ENCODE results near the gene ANXA6.
"Not testable (repeated sequence)": the region's sequence is repeated elsewhere in the genome, so short reads cannot be mapped to it uniquely, and the experiment has no call there.

Gene ANXA6

DNA sequence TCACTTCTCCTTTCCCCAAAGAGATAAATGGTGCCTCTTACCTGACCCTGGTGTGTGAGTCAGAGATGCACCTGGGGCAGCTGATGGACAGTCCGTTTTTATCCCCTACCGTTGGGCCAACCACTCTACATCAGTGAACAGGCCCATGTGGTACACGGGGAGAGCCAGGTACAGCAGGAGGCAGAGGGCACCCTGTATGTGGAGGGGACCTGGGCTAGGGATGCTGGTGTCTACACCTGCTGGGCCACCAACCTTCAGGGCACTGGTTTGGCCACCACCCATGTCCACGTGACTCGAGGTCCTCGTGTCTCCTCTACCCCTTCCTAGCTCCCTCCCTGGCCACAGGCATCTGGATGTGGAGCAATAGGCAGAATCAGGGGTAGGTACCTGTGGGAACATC lies 22.7 kb upstream of the ANXA6 start:
- no peaks in the 10 kb centered on the region for H3K27me3 ChIP-seq (ENCODE audit: control insufficient read depth in 1 of 2, insufficient read depth in 2 of 2, low read length in 2 of 2)
- H3K4me3 ChIP-seq (ENCODE audit: low read length in 2 of 2) = no peak overlapping the region
- peaks cover 50 to 53% of the 10 kb centered on the region in 2 donors for H3K36me3 ChIP-seq (ENCODE audit: control insufficient read depth in 2 of 2, insufficient read depth in 2 of 2, low read length in 2 of 2)
- no peak overlapping the region for H3K27ac ChIP-seq (ENCODE audit: low read length)
- no peak overlapping the region for H3K9ac ChIP-seq (ENCODE audit: low read length in 2 of 2)
- H3K4me1 ChIP-seq (ENCODE audit: control insufficient read depth, insufficient read depth, low read length) = peaks cover 2% of the 10 kb centered on the region
- H3K9me3 ChIP-seq (ENCODE audit: control insufficient read depth in 2 of 2, low read length in 2 of 2) = no peaks in the 10 kb centered on the region

DNA sequence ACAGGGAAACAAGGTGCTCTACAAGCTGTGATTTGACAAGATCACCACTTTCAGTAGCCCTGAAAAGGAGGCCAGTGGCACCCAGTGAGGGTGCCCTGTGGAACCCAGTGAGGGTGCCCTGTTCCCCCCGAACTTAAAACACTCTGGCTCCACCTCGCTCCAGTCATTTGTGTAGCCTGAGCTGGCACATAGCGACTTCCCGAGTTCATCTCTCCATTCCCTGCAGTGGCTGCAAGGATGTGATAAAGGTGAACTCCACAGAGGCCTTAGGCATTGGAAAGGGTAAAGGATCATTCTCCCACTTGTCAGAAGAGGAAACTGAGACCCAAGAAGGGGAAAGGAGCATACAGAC lies 21.9 kb upstream of the ANXA6 start:
- peaks cover 2% of the 10 kb centered on the region for H3K4me1 ChIP-seq (ENCODE audit: control insufficient read depth, insufficient read depth, low read length)
- no peaks in the 10 kb centered on the region for H3K9me3 ChIP-seq (ENCODE audit: control insufficient read depth in 2 of 2, low read length in 2 of 2)
- H3K27ac ChIP-seq (ENCODE audit: low read length) = no peak overlapping the region
- H3K27me3 ChIP-seq (ENCODE audit: control insufficient read depth in 1 of 2, insufficient read depth in 2 of 2, low read length in 2 of 2) = no peaks in the 10 kb centered on the region
- peaks cover 46 to 50% of the 10 kb centered on the region in 2 donors for H3K36me3 ChIP-seq (ENCODE audit: control insufficient read depth in 2 of 2, insufficient read depth in 2 of 2, low read length in 2 of 2)
- H3K4me3 ChIP-seq (ENCODE audit: low read length in 2 of 2) = no peak overlapping the region
- H3K9ac ChIP-seq (ENCODE audit: low read length in 2 of 2) = no peak overlapping the region

DNA sequence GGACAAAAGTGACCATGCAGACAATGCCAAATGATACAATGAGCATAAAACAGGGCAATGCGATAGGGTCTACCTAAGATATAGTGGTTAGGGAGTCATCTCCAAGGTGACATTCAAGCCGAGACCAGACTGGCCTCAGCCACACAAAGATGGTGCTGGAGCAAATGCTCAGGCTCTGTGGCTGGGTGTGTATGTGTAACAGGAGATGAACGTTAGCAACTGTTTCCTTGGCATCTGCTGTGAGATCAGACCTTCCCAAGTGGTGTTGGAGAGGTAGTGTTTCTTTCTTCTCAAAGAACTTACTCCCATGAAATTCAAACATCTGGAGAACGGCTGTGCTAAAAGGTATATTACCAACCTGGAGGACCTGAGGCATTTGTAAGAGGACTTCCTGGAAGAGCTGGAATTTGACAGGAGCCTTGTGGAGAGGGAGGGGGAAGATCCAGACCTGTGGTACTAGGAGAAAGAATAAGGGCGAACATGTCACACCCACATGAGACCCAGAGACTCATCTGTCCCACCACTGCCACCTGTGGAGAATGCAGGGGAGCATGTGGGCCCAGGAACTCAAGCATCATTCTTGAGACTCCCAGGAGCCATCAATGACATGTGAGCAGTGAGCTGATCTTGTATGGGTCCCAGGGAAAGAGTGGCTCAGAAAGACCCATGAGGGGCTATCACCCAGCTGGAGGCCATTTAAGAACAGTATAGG lies 21.4 kb upstream of the ANXA6 start:
- Histone ChIP-seq H3K4me3 (ENCODE audit: low read length in 2 of 2) (no peak overlapping the region), H3K27ac (ENCODE audit: low read length) (no peak overlapping the region), H3K9me3 (ENCODE audit: control insufficient read depth in 2 of 2, low read length in 2 of 2) (no peaks in the 10 kb centered on the region), H3K4me1 (ENCODE audit: control insufficient read depth, insufficient read depth, low read length) (peaks cover 8% of the 10 kb centered on the region), H3K9ac (ENCODE audit: low read length in 2 of 2) (no peak overlapping the region), H3K36me3 (ENCODE audit: control insufficient read depth in 2 of 2, insufficient read depth in 2 of 2, low read length in 2 of 2) (peaks cover 41 to 45% of the 10 kb centered on the region in 2 donors), H3K27me3 (ENCODE audit: control insufficient read depth in 1 of 2, insufficient read depth in 2 of 2, low read length in 2 of 2) (no peaks in the 10 kb centered on the region)

DNA sequence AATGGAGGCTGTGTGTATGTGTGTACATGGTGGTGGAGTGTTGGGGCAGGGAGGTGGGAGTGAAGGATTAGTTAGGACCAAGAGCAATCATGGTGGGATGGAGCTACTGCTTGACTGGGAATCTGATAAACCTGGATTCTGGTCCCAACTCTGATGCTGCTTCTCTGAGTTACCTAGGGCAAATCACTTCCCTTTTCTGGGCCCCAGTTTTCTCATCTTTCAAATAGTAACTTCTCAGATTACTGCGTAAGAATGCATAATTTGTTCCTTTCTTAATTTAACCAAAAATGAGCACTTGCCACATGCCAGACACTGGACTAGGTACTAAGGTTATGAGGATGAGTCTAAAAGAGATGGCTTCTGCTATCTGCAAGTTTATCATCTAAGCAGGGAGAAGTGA lies 20.8 kb upstream of the ANXA6 start:
- no peak overlapping the region for H3K4me3 ChIP-seq (ENCODE audit: low read length in 2 of 2)
- no peak overlapping the region for H3K27ac ChIP-seq (ENCODE audit: low read length)

DNA sequence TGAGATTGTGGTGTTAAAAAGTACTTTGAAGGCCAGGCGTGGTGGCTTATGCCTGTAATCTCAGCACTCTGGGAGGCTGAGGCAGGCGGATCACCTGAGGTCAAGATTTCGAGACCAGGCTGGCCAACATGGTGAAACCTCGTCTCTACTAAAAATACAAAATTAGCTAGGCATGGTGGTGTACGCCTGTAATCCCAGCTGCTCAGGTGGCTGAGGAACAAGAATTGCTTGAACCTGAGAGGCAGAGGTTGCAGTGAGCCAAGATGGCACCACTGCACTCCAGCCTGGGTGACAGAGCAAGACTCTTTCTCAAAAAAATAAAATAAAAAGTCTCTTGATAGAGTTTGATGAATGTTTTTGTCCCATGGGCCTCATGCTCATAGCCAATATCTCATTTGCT lies 18.7 kb upstream of the ANXA6 start:
- not testable (repeated sequence) for H3K9me3 ChIP-seq (ENCODE audit: control insufficient read depth in 2 of 2, low read length in 2 of 2); H3K27me3 ChIP-seq (ENCODE audit: control insufficient read depth in 1 of 2, insufficient read depth in 2 of 2, low read length in 2 of 2); H3K4me1 ChIP-seq (ENCODE audit: control insufficient read depth, insufficient read depth, low read length); H3K4me3 ChIP-seq (ENCODE audit: low read length in 2 of 2); H3K9ac ChIP-seq (ENCODE audit: low read length in 2 of 2); H3K27ac ChIP-seq (ENCODE audit: low read length)
- H3K36me3 ChIP-seq (ENCODE audit: control insufficient read depth in 2 of 2, insufficient read depth in 2 of 2, low read length in 2 of 2) = peaks cover 18 to 20% of the 10 kb centered on the region in 2 donors

More for the DNA sequence above, 20.8 kb upstream of the ANXA6 start:
- H3K4me1 ChIP-seq (ENCODE audit: control insufficient read depth, insufficient read depth, low read length) = peaks cover 11% of the 10 kb centered on the region
- peaks cover 36 to 39% of the 10 kb centered on the region in 2 donors for H3K36me3 ChIP-seq (ENCODE audit: control insufficient read depth in 2 of 2, insufficient read depth in 2 of 2, low read length in 2 of 2)
- H3K27me3 ChIP-seq (ENCODE audit: control insufficient read depth in 1 of 2, insufficient read depth in 2 of 2, low read length in 2 of 2) = no peaks in the 10 kb centered on the region
- no peak overlapping the region for H3K9ac ChIP-seq (ENCODE audit: low read length in 2 of 2)
- H3K9me3 ChIP-seq (ENCODE audit: control insufficient read depth in 2 of 2, low read length in 2 of 2) = no peaks in the 10 kb centered on the region

DNA sequence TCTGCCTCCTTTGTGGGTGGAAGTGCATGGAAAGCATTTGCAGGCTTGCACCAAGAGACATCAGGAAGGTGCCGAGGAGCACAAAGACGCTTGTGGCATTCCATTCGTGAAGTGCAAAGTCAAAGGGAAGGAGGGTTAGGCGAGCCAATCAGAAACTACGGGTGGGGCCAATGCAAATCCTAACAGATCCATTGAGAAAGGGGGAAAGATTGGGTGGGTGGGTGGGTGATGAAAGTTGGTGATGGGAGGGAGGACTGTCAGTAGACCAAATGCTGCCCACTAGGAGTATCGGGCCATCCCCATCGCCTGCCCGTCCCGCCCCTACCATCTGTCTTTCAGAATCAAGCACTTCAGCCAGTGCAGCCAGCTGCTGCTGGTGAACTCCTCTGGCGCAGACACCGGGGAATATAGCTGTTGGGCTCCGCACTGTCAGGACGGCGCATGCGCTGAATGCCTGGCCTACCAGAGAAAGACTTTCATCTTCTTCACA lies 17.1 kb upstream of the ANXA6 start:
- H3K4me1 ChIP-seq (ENCODE audit: control insufficient read depth, insufficient read depth, low read length) = peaks cover 9% of the 10 kb centered on the region
- H3K9ac ChIP-seq (ENCODE audit: low read length in 2 of 2) = no peak overlapping the region
- H3K27ac ChIP-seq (ENCODE audit: low read length) = peak overlapping the region; percentile 41
- H3K36me3 ChIP-seq (ENCODE audit: control insufficient read depth in 2 of 2, insufficient read depth in 2 of 2, low read length in 2 of 2) = peaks cover 13% of the 10 kb centered on the region in 2 donors
- peak overlapping the region in 1 of 2 donors; percentile 49 for H3K4me3 ChIP-seq (ENCODE audit: low read length in 2 of 2)
- no peaks in the 10 kb centered on the region for H3K9me3 ChIP-seq (ENCODE audit: control insufficient read depth in 2 of 2, low read length in 2 of 2)
- no peaks in the 10 kb centered on the region for H3K27me3 ChIP-seq (ENCODE audit: control insufficient read depth in 1 of 2, insufficient read depth in 2 of 2, low read length in 2 of 2)

DNA sequence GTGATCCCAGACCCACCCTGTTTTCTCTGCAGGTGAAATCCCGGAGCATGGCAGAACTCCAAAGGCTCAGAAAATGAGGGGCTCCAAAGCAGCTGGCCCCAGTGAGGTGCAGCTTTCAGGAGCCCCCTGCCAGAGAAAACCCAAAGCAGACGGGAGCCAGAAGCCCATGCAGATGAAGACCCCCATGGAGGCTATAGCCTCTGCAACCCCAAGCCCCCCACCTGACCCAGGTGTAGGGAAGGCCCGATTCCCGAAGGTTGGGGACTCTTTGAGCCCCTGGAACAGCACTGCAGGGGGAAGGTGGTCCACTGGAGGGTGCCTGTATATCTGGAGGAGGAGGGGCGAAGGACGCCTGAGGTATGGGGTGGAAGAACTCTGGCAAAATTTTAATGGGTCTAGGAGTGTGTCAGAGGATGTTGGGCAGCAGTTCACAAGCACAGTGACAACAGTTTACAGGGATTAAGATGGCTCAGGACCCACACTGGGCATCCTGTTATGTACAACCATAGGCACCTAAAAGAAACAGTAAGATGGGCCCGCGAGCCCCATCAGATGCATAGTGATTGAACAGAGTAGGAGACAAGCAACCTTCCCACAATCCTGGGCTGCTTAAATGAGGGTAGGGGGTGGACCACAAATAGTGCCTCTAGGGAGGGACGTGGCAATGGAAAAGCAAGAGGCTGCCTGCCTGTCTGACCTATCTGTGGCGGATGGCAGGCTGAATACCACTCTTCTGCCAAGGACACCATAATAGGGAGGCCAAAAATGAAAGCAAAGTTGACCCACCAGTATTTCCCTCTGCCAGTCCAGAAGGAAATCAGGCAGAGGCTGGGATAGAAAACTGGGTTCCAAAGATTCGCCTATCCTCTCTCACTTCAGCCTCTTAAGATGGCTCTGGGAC lies 16.4 kb upstream of the ANXA6 start:
- Histone ChIP-seq H3K9me3 (ENCODE audit: control insufficient read depth in 2 of 2, low read length in 2 of 2) (no peaks in the 10 kb centered on the region), H3K27me3 (ENCODE audit: control insufficient read depth in 1 of 2, insufficient read depth in 2 of 2, low read length in 2 of 2) (no peaks in the 10 kb centered on the region), H3K4me1 (ENCODE audit: control insufficient read depth, insufficient read depth, low read length) (peaks cover 15% of the 10 kb centered on the region), H3K36me3 (ENCODE audit: control insufficient read depth in 2 of 2, insufficient read depth in 2 of 2, low read length in 2 of 2) (peaks cover 9 to 11% of the 10 kb centered on the region in 2 donors), H3K9ac (ENCODE audit: low read length in 2 of 2) (no peak overlapping the region), H3K4me3 (ENCODE audit: low read length in 2 of 2) (peak overlapping the region in 1 of 2 donors; percentile 49), H3K27ac (ENCODE audit: low read length) (peak overlapping the region; percentile 41)

DNA sequence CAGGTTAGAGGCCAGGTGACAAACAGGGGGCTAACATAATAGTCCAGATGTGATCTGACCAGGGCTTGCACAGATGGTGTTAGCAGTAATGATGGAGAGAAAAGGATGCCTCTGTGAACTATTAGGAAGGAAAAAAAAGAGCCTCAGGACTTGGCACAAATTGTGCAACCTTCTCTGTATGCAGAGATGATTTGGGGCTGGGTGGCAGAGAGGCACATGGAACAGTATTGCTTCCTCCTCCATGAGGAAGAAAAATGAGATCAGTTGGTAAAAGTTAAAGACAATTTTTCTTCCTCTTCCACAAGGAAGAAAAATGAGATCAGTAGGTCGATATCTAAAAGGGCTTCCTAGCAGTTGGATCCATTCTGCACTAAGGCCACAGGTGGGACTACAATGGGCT lies 13.9 kb upstream of the ANXA6 start:
- Histone ChIP-seq H3K36me3 (ENCODE audit: control insufficient read depth in 2 of 2, insufficient read depth in 2 of 2, low read length in 2 of 2) (no peaks in the 10 kb centered on the region), H3K9me3 (ENCODE audit: control insufficient read depth in 2 of 2, low read length in 2 of 2) (no peaks in the 10 kb centered on the region), H3K4me3 (ENCODE audit: low read length in 2 of 2) (no peak overlapping the region), H3K4me1 (ENCODE audit: control insufficient read depth, insufficient read depth, low read length) (peaks cover 17% of the 10 kb centered on the region), H3K9ac (ENCODE audit: low read length in 2 of 2) (no peak overlapping the region), H3K27me3 (ENCODE audit: control insufficient read depth in 1 of 2, insufficient read depth in 2 of 2, low read length in 2 of 2) (no peaks in the 10 kb centered on the region), H3K27ac (ENCODE audit: low read length) (no peak overlapping the region)

DNA sequence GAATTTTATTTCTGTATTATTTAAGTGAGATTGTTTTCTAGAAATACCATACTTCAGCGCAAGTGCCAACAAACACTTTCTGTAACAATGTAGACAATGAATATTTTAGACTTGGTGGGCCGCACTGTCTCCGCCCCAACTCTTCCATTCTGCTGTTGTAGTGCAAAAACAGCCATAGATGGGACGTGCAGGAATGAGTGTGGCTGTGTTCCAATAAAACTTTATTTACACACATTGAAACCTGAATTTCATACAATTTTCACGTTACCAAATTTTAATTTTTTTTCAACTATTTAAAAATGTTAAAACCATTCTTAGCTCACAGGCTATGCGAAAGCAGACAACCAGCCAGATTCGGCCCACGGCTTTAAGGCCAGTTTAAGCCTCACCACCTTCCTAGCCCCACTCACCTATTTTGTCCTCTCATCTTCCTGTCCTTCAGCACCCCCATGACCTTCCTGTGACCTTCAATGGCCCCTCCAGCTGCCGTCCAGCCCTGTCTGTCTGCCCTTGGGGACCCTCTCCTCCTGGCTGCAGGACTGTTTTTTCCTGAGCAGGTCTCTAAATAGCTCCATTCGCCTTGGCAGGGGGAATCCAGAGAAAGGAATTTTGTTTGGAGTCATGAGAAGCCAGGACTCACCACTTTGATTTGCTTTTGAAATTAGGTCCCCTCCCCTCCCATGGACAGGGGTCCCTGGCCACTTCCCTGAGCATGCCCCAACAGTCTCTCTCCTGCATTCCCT lies 11.2 kb upstream of the ANXA6 start:
- Histone ChIP-seq H3K4me1 (ENCODE audit: control insufficient read depth, insufficient read depth, low read length) (peaks cover 18% of the 10 kb centered on the region), H3K27ac (ENCODE audit: low read length) (peak overlapping the region; percentile 24), H3K9ac (ENCODE audit: low read length in 2 of 2) (no peak overlapping the region), H3K9me3 (ENCODE audit: control insufficient read depth in 2 of 2, low read length in 2 of 2) (no peaks in the 10 kb centered on the region), H3K36me3 (ENCODE audit: control insufficient read depth in 2 of 2, insufficient read depth in 2 of 2, low read length in 2 of 2) (no peaks in the 10 kb centered on the region), H3K27me3 (ENCODE audit: control insufficient read depth in 1 of 2, insufficient read depth in 2 of 2, low read length in 2 of 2) (no peaks in the 10 kb centered on the region), H3K4me3 (ENCODE audit: low read length in 2 of 2) (no peak overlapping the region)

DNA sequence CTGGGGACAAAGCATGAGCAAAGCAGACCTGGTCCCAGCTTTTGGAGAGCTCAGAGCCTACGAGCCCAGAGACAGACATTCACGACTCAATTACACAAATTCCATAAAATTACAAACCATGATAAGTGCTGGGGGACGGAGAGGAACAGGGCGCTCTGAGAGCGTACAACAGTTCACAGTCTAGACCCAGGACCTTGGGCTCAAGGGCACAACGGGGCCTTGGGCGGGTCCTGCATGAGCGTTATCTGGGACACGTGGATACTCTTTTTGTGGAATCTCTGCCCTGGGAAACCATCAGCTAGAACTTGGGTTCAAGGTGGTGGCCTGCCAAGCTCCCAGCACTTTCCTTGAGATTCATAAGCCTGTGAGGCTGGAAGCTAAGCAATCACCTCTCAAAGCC lies 9.4 kb upstream of the ANXA6 start:
- Histone ChIP-seq H3K27ac (ENCODE audit: low read length) (no peak overlapping the region), H3K36me3 (ENCODE audit: control insufficient read depth in 2 of 2, insufficient read depth in 2 of 2, low read length in 2 of 2) (no peaks in the 10 kb centered on the region), H3K27me3 (ENCODE audit: control insufficient read depth in 1 of 2, insufficient read depth in 2 of 2, low read length in 2 of 2) (no peaks in the 10 kb centered on the region), H3K4me1 (ENCODE audit: control insufficient read depth, insufficient read depth, low read length) (peaks cover 21% of the 10 kb centered on the region), H3K4me3 (ENCODE audit: low read length in 2 of 2) (no peak overlapping the region), H3K9ac (ENCODE audit: low read length in 2 of 2) (no peak overlapping the region), H3K9me3 (ENCODE audit: control insufficient read depth in 2 of 2, low read length in 2 of 2) (no peaks in the 10 kb centered on the region)
